ENCODE data around the gene ZNF726. TPM values are rescaled to one million over a fixed set of nuclear protein-coding genes. Genes with fewer than 3 reads are reported as not detected.

Gene ZNF726
- 12.1 TPM for total RNA-seq

DNA sequence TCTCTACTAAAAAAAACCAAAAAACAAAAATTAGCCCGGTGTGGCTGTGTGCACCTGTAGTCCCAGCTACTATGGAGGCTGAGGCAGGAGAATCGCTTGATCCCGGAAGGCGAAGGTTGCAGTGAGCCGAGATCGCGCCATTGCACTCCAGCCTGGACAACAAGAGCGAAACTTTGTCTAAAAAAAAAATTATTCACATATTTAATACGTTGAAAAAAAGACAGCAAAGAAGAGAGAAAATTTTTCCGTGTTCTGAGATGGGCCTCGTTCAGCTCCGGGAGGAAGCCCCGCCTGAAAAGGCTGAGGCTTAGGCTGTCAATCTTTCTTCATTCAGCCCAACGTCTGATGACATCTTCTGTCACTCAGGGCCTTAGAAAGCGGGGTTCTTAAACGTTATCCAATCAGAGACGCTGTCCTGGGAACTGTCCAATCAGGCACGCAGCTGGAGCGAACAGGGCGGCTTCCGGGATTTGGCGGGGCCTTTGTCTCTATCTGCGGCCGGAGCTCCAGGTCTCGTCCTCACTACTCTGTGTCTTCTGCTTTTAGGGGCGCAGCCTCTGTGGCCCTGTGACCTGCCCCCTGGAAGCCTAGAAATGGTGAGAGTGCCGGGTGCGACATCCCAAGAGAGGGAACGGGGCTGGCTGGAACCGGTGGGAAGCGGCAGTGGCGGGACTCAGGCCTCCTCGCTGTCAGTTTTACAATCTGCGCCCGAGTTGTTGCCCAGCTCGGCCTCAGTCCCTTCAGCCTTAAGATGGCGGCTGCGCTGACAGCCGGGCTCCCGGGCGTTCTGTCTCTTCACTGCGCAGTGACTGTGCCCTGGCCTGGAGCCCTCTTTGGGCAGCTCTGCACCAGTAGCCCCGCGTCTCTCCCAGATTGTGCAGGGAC lies at the start of gene ZNF726:
Gene ZNF726, plus strand, starts transcription at position 485 of the 885 bp plus-strand sequence. Its CDS starts 109 bp downstream, at position 594.

Other genes with a start within 250 kb of the ZNF726 start
- gene ZNF675, start 227.7 kb upstream of the ZNF726 start, total RNA-seq, result 17.6 TPM
- 3.3 TPM for gene ZNF681, start 156.0 kb upstream of the ZNF726 start, total RNA-seq
- gene ZNF254, start 172.3 kb downstream of the ZNF726 start, total RNA-seq, result 34.7 TPM

All from metanephros (tissue), 1 donor.